NCI-H128 (cell line): ENCODE measurements around the gene PSMD7.

Source experiments
- DNase-seq: peaks from one replicate; lab custom pipeline; 2025; ENCODE audit not compliant: unreplicated experiment; lab: John Stamatoyannopoulos, UW

Gene PSMD7

DNA sequence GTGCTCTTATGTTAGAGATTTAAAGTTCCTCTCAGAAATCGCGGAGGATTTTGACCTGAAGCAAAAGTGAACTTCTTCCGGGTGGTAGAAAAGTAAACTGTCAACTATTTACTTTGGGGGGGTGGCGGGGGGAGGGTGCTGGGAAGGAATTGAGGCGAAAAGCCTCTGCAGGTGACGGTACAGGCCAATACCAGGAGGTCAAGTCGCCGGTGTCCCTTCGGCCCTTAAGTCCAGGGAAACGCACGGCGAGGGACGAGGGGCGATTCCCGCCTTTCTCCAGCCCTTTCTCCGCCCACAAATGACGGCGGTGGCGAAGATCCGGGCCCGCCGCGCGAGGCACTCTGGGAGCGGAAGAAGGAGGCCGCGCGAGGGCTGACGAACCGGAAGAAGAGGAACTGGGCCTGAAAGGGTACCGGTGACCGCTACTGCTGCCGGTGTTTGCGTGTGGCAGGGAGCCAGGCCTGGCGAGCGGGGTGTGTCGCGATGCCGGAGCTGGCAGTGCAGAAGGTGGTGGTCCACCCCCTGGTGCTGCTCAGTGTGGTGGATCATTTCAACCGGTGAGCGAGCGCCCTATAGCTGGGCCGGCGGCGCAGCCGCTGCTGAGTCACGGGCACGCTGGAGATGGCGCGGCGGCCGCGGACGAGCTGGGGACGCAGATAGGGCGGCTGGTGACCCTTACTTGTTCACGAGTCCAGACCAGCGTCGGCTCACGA lies at the start of gene PSMD7:
Gene PSMD7, plus strand, starts transcription at position 383 of the 713 bp plus-strand sequence. Its CDS starts 101 bp downstream, at position 484.
- DNase-seq, result peak; percentile 34

DNA sequence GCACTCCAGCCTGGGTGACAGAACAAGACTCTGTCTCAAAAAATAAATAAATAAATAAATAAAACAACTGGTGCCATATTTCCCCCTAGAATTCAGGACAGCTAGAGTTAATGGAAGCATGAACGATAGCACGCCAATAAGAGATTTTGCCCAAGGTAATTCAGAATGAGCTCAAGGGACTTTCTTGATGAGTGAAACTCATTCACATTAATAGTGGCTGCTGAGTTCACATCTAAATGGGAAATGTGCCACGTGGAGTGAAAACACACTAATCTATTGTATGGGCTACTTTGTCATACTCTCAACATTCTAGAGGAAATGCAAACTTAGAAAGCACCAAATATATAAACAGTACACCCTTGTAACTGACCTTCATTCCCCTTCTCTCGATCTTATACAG lies 47.4 kb upstream of the PSMD7 start:
- no peak for DNase-seq

DNA sequence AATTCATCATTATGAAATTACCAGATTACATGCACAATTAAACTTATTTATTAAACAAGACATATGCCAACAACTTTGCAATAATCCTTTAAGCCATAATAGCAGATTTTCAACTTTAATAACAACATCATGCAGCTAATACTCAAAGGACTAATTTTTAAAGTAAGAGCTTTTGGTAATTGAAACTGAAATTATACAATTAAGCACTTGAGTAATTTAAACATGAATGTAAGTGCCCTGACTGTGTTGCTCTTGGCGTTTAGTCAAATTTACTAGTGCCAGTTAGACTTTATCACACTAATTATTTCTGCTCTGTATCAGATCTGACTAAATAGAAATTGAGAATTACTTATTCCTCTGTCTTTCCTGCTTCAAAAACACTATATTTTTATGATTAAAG lies 46.8 kb upstream of the PSMD7 start:
- DNase-seq, result no peak

DNA sequence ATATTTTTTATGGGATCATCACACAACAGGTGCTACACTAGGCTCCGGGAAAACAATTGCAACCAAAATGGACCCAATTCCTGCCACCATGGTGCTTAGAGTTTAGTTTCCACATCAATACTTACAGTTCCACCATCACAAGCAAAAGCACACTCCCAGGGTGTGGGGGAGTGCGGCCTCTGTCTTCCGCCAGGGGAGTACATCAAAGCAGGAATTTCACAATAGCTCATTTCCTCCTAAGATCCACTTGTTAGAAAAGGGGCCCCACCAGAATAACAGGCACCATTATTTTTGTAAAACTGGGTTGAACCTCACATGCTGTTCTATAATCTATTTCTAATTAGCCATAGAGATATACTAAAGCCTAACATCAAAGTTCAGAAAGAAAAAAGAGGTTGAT lies 44.3 kb upstream of the PSMD7 start:
- DNase-seq, result no peak

DNA sequence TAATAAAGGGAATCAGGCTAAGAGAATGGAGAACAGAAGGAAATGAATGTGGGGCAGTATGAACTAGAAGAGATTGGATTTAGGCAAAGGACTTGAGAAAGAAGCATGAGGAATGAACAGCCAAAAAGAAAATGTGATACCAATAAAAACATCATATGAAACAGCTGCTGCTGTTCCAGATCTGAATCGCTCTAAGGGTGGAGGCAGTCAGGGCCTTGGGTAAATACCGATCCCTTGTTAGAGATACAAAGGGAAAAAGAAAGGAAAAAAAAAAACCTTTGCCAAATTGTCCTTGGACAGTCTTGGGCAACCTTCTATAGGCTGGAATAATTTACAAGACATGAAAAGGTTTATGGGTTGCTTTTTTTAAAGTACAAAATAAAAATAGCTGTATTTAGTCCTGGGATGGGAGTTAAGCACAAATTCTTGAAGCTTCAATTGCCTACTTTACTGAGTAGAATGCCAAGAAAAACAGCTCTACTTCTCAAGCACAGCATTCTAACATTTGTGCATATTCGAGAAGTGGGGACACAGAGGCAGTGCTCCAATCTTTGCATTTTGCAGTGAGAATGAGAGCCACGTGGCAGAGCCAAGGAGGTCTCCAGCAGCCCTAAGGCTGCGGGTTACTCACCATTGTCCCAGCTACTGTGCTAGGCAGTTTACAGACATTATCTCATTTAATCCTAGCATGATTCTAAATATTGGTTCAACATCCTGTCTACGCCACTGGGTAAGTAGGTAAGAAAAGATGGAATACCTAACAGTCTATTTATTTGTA lies 43.3 kb upstream of the PSMD7 start:
- DNase-seq, result no peak

DNA sequence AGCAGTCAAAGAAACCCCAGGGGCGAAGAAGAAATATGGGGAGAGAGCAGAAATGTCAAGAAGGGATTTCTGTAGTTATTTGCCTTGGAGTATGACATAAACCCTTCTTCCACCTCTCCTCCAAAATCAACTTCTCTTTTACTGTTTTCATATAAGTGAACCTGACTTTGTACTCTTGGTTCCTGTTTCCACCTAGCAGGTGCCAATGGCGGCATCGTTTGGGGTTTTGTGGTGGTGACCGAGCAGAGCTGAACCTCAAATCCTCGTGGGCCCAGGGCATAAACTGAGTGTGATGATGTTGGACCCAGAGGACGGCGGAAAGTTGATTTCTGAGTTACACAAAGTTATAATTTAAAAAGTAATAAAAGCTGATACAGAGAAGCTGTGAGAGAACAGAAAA lies 39.6 kb upstream of the PSMD7 start:
- DNase-seq, result no peak

DNA sequence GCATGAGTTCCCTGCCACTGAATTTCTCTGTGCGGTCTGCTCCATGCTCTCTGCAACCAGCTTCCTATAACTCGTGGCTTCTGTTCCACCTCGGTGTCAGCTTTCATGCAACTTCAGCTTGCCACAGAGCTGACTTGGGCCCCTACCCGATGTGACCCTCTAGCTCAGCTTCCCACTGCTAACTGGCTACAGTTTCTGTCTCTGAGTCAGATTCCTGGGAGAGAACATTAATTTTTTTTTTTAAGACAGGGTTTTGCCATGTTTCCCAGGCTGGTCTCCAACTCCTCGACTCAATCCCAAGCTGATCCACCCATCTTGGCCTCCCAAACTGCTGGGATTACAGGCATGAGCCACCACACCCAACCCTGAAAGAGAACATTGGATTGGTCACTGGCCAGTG lies 35.5 kb upstream of the PSMD7 start:
- DNase-seq, result no peak

DNA sequence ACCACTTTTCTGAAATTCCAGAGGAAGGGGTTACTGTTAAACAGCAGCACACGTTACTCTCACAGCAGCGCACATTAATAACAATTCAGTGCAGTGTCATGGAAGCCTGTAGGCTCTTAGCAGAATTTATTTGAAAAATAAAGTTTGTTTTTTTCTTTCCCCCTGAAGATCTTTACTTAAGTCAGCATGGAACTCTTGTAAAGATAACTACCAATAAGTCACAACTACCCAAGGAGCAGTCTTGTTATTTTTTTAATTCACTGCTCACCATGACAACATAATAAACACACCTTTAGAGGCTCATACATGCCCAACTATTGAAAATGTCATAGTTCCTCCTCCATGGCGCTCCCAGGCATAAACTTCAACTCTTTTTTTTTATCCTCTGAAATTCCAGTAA lies 31.8 kb upstream of the PSMD7 start:
- no peak for DNase-seq

DNA sequence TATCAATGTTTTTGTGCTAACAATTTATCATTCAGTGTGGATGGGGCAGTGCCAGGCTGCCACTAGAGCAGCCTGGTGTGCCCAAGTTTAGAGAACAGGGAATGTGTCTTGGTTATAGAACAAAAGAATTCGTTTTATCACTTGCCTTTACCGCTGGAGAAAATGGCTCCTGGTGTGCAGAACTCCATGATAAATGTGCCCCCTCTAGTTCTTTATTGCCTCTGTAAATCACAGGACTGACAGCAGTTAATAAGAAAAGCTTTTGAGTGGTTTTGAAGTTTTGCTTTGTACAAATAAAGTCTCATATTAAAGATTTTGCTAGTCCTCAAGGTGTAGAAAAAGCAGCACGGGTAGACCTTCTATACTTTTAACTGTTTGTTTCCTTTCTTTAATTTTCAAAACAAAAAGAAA lies 28.2 kb upstream of the PSMD7 start:
- no peak for DNase-seq

DNA sequence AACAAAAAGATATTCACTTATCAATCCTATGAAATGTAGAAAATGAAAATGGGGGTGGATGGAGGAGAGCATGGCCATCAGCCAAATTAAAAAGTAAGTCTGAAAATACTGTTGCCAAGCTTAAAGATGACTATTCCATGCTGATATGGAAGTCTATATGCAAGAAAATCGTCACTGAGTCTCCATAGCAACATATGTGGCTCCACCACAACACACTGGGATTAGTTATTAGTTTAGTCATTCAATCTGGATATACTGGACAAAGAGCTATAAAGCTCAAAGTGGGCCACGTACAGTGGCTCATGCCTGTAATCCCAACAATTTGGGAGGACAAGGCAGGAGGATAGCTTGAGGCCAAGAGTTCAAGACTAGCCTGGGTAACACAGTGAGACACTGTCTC lies 24.7 kb upstream of the PSMD7 start:
- no peak for DNase-seq

DNA sequence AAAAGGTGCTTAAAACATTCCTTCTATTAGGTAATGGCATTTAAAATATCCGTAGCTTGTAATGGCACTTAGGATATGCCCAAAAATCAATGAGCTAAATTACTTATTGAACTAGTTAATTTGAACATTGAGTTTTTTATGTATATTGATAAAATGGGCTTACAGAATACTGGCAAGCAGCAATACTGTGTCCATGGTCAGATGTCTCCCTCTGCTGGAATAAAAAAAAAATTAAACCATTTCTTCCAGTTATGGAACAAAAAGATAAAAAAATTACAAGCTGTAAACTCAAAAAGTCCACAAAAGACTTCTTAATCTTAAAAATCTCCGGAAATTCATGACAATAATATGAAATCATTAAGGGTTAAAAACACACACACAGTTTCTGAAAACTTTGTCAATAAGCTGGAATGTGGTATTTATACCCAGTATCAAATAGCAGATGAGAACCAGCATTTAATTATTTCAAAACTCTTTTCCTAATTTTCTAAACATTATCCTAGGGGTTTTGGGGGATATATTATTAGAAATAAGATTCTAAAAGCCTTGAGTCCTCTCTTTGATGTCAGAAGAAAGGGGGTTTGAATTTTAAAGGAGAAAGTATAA lies 21.5 kb upstream of the PSMD7 start:
- DNase-seq, result no peak

DNA sequence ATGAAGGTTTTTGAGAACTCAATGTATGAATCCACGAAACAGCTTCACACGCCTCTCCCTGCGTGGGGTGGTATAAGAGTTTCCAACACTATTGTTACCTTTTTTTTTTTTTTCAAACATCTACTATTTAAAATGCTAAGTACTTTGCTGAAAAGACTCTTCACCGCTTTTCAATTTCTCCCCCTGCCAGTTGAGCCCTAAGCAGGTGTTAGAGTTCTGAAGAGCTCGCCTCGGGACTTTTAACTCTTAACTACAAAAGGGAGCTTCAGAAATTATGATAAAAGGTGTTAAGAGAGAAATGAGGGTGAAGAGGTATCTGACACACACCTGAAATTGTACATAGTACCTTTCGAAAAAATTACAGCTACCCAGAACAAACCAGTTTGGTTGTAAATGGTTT lies 20.9 kb upstream of the PSMD7 start:
- peak; percentile 49 for DNase-seq

DNA sequence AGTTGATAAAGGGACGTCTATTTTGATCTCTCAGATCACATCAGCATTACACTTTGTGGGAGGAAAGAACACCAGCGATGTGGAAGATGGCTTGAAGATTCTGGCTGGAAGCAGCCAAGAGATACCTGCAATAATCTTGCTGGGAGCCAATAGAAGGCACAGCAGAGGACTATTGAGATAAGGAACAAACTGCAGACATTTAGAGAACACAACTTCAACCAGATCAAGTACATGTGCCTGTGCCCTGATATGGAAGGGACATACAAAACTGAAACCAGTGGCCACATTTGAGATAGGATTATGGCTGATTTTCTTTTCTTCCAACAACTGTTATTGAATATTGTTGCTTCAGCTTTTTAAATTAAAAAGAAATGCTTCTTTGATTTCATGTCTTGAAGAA lies 18.6 kb upstream of the PSMD7 start:
- DNase-seq, result no peak

DNA sequence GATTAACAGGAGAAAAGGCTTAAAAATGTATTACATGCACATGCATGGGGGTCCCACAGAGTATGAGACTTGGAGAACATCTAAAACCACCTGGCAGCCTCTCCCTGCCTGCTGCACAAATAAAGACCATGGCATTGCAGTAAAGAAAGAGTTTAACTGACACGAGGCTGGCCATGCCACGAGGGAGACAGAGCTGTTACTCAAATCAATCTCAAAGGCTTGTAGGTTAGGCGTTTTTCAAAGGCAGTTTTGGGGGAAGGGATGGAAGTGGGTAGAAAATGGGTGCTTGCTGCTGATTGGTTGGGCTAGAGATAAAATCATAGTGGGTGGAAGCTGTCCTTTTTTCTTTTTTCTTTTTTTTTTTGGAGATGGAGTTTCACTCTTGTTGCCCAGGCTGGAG lies 17.3 kb upstream of the PSMD7 start:
- DNase-seq, result no peak

DNA sequence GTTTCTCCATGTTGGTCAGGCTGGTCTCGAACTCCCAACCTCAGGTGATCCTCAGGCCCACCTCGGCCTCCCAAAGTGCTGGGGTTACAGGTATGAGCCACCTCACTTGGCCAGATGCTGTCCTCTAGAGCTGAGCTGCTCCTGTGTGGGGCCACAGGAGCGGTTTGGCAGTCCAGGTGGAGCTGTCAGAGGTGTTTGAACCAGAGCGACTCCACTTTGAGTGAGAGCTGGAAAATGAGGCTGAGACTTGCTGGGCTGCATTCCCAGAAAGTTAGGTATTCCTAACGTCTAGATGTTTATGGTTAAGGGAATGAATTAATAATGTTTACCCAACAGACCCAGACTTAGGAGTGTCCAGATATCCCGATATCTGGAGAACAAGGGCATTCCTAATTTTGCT lies 16.8 kb upstream of the PSMD7 start:
- no peak for DNase-seq

DNA sequence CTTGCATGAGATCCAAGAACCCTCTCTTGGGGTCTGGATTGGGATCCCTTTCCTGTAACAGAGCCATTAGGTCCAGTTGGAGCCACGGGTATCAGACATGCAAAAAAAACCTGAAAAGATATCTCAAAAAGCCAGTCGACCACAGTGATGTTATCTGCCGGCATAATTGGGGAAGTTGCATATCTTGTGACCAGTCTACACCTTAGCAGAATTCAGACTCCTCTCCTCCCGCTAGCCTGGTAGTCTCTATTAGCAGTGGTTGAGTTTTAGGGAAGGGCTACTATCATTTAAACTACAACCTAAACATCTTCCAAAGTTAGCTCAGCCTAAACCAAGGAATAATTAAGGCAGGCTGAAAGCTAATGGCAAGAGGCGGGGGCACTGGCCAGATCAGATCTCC lies 16.2 kb upstream of the PSMD7 start:
- no peak for DNase-seq

DNA sequence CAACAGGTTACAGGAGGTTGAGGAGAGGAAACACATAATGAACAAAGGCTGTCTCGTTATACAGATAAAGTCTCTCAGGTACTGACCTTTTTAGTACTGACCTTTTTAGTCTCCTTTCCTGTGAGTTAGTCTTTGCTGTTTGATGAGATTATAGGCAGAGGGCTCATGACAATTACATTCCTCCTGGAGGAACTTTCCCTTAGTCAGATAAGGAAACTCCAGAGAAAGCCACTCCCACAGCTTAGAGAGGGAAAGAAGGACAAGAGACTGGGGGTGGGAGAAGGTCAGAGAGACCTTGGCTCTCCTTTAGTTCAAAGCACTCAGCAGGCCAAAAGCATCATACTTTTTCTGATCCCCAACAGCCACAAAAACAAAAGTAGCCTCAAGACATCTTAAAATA lies 15.3 kb upstream of the PSMD7 start:
- no peak for DNase-seq

DNA sequence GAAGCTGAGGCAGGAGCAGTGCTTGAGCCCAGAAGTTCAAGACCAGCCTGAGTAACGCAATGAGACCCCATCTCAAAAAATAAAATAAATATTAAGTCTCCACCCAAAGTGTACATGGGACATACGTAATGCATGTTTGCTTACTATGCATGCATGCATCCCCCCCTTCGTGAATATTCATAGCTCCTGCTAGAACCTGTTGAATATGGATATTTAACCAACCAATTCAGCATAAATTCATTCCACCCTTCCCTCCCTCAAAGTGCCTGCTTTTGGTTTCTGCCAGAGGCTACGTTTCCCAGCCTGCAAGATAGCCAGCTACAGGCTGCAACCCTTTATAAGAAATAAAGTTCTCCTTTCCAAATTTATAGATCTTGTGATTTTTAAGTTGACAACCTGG lies 12.9 kb upstream of the PSMD7 start:
- DNase-seq, result no peak

DNA sequence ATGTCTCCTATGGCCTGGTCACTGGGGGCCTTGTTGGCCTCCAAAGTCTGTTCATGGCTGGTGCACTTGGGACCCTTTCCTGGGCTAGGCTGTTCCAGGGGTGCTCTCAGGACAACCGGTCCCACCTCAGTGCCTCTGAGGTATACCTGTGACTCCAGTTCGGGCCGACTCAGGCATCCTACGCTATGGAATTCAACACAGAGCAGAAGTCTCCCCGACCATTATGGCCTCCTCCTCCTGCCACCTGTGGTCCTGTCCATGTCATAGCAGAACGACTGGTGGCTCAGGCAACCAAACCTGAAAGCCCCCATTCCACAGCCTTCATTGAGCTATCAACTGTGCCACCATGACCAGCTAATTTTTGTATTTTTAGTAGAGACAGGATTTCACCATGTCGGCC lies 8.5 kb upstream of the PSMD7 start:
- no peak for DNase-seq

DNA sequence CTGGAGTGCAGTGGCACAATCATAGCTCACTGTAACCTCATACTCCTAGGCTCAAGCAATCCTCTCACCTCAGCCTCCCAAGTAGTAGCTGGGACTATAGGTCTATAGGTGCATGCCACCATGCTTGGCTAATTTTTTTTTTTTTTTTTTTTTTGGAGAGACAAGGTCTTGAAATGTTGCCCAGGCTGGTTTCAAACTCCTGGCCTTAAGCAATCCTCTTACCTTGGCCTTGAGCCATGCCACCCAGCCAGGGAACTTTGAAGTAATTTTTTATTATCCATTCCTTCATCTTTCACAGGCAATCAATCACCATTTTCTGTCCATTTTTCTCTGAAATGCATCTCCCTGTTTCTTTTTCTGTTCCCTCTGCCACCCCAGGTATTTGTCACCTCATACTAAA lies 6.3 kb upstream of the PSMD7 start:
- no peak for DNase-seq

DNA sequence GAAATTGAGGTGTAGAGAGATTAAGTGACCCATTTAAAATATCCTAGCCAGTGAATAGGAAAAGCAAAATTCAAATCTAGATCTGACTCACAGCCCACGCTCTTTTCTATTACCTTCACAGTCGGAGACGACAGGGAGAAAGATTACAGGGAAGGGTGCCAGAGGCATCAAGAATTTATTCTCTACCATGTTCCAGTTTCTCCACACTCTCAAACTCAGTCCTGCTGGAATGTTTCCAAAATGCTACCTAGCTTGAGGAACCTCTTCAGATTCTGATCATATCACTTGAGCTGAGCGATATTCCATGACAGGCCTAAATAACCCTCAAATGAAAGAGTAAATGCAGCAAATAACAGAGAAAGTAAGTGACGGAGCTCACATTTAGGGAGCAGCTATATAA lies 5.4 kb upstream of the PSMD7 start:
- DNase-seq, result no peak

DNA sequence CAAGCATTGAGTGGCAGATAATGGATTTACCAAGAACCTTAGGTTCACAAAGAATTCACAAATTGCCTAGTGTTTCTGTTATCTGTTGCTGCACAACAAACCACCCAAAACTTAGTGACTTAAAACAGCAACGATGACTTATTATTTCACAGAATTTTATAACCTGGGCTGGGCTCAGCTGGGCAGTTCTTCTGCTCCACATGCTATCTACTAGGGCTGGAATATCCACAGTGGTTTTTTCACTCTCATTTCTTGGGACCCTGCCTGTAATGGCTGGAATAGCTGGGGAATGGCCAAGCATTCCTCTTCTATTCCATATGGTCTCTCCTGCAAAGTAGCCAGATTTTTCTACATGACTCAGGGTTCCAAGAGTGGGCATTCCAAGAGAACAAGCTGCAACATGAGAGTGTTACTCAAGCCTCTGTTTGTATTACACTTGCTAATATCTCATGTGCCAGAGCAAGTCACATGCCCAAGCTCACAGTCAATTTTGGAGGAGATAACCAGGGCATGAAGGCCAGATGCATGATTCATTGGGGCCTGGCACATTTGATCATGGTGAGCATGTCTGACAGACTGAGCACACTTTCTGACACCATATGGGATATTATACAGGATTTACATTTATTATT lies 4.9 kb upstream of the PSMD7 start:
- no peak for DNase-seq
